Measurements from ENCODE around the gene KRTAP12-2. TPM values are rescaled to one million over a fixed set of nuclear protein-coding genes. Genes with fewer than 3 reads are reported as not detected.
A peak's percentile ranks its signal among the peaks of the same experiment; 100 is the strongest.

The KRTAP12-2 gene
- total RNA-seq, 1 experiment from 2014 or later = not detected

DNA sequence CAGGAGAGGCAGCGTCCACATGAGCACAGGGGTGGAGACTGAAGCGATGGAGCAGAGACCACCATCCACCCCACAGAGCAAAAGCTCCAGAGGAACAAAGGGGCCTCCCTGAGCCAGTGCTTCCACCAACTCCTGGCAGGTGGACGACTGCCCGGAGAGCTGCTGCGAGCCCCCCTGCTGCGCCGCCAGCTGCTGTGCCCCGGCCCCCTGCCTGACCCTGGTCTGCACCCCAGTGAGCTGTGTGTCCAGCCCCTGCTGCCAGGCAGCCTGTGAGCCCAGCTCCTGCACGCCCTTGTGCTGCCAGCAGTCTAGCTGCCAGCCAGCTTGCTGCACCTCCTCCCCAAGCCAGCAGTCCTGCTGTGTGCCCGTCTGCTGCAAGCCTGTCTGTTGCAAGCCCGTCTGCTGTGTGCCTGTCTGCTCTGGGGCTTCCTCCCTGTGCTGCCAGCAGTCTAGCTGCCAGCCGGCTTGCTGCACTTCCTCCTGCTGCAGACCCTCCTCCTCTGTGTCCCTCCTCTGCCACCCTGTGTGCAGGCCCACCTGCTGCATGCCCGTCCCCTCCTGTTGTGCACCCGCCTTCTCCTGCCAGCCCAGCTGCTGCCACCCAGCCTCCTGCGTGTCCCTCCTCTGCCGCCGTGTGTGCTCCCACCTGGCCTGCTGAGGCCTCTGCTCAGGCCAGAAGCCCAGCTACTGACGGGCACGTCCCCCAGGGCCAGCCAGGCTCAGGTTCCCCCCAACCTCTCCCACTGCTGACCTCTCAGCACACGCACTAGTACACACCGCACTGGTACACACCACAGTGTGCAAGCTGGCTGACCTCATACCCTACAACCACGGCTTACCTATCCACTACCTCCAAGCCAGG lies 35.6 kb upstream of the KRTAP12-2 start:
- Histone ChIP-seq H3K4me1 (peaks cover 9% of the 10 kb centered on the region; the same call in 1 of the 2 replicates), H3K4me3 (ENCODE audit: low read depth, low read length) (no peak overlapping the region), H3K27me3 (replicated peaks; ENCODE audit: control insufficient read depth, insufficient read depth, low read length) (no peaks in the 10 kb centered on the region), H3K9me3 (no peaks in the 10 kb centered on the region; the same call in 1 of the 2 replicates), H3K36me3 (ENCODE audit: control insufficient read depth, insufficient read depth, low read length) (no peaks in the 10 kb centered on the region)
- BruUV-seq (replicated peaks) = no TSS peak
- TF ChIP-seq, protein P1, sequence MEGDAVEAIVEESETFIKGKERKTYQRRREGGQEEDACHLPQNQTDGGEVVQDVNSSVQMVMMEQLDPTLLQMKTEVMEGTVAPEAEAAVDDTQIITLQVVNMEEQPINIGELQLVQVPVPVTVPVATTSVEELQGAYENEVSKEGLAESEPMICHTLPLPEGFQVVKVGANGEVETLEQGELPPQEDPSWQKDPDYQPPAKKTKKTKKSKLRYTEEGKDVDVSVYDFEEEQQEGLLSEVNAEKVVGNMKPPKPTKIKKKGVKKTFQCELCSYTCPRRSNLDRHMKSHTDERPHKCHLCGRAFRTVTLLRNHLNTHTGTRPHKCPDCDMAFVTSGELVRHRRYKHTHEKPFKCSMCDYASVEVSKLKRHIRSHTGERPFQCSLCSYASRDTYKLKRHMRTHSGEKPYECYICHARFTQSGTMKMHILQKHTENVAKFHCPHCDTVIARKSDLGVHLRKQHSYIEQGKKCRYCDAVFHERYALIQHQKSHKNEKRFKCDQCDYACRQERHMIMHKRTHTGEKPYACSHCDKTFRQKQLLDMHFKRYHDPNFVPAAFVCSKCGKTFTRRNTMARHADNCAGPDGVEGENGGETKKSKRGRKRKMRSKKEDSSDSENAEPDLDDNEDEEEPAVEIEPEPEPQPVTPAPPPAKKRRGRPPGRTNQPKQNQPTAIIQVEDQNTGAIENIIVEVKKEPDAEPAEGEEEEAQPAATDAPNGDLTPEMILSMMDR (IDR thresholded peaks at IDR 0.05; ENCODE audit: insufficient read depth in 1 of 2, low read depth in 1 of 2, low read length in 1 of 2, severe bottlenecking in 1 of 2, unreplicated experiment in 1 of 2) = no peak
- POLR2A ChIA-PET = interaction anchor here (0.5 kb wide), 1 partner anchor 9 kb away, joined by 3 read pairs; no protein-coding TSS in a partner anchor
- Mint-ChIP-seq H3K36me3 (ENCODE audit: insufficient read depth, unreplicated experiment) (no peaks in the 10 kb centered on the region), H3K4me1 (ENCODE audit: low read depth, unreplicated experiment) (peaks cover 10% of the 10 kb centered on the region), H3K4me3 (ENCODE audit: unreplicated experiment) (no peak overlapping the region), H3K27me3 (ENCODE audit: insufficient read depth, unreplicated experiment) (peaks cover 3% of the 10 kb centered on the region), H3K9me3 (ENCODE audit: unreplicated experiment) (no peaks in the 10 kb centered on the region), H3K27ac (ENCODE audit: unreplicated experiment) (no peak overlapping the region)
- CTCF ChIA-PET = interaction anchor here (0.6 to 1.0 kb wide), 2 partner anchors 15 to 111 kb away, joined by 3 read pairs; no protein-coding TSS in a partner anchor
- intact Hi-C loops (cut with micrococcal nuclease; ENCODE audit: unreplicated experiment) = no loop called here
- DNase-seq = peak in 1 of 2 experiments; percentile 21

DNA sequence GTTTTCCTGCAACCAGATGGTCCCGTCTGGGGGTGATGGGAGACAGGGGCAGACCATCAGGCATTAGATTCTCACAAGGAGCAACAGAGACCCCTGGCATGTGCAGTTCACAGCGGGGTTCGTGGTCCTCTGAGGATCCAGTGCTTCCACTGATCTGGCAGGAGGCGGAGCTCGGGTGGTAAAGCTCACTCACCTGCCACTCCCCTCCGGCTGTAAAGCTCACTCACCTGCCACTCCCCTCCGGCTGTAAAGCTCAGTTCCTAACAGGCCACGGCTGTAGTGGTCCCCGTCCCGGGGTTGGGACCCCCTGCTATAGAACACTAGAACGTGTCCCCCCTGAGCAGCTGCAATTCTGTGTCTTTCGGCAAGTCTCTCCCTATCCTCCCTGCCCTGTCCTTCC lies 34.8 kb upstream of the KRTAP12-2 start:
- Histone ChIP-seq H3K36me3 (ENCODE audit: control insufficient read depth, insufficient read depth, low read length) (no peaks in the 10 kb centered on the region), H3K9me3 (no peaks in the 10 kb centered on the region; the same call in 1 of the 2 replicates), H3K4me3 (ENCODE audit: low read depth, low read length) (no peak overlapping the region), H3K27me3 (replicated peaks; ENCODE audit: control insufficient read depth, insufficient read depth, low read length) (no peaks in the 10 kb centered on the region), H3K4me1 (peaks cover 9% of the 10 kb centered on the region; the same call in 1 of the 2 replicates)
- CTCF ChIA-PET = interaction anchor here (0.6 to 1.0 kb wide), 2 partner anchors 14 to 110 kb away, joined by 3 read pairs; no protein-coding TSS in a partner anchor
- Mint-ChIP-seq H3K9me3 (ENCODE audit: unreplicated experiment) (no peaks in the 10 kb centered on the region), H3K4me3 (ENCODE audit: unreplicated experiment) (no peak overlapping the region), H3K27me3 (ENCODE audit: insufficient read depth, unreplicated experiment) (peaks cover 3% of the 10 kb centered on the region), H3K27ac (ENCODE audit: unreplicated experiment) (no peak overlapping the region), H3K36me3 (ENCODE audit: insufficient read depth, unreplicated experiment) (no peaks in the 10 kb centered on the region), H3K4me1 (ENCODE audit: low read depth, unreplicated experiment) (peaks cover 12% of the 10 kb centered on the region)
- POLR2A ChIA-PET = interaction anchor here (0.5 kb wide), 1 partner anchor 9 kb away, joined by 3 read pairs; no protein-coding TSS in a partner anchor
- DNase-seq = peak in 1 of 2 experiments; percentile 33
- TF ChIP-seq, protein P1 (IDR thresholded peaks at IDR 0.05; ENCODE audit: insufficient read depth in 1 of 2, low read depth in 1 of 2, low read length in 1 of 2, severe bottlenecking in 1 of 2, unreplicated experiment in 1 of 2) = no peak
- BruUV-seq (replicated peaks) = no TSS peak
- intact Hi-C loops (cut with micrococcal nuclease; ENCODE audit: unreplicated experiment) = no loop called here

DNA sequence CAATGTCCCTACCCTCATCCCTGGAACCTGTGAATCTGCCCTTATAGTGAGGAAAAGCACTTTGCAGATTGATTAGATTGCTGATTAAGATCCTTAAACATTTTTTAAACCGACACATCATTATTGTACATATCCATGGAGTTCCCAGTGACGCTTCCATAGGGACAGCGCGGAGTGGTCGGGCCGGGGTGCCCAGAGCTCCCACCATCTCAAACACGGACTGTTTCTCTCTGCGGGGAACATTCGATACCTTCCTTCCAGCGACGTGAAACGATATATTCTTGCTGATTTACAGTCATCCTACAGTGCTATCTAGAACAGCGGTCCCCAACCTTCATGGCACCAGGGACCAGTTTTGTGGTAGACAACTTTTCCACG lies 34.3 kb upstream of the KRTAP12-2 start:
- intact Hi-C loops (cut with micrococcal nuclease; ENCODE audit: unreplicated experiment) = no loop called here
- no TSS peak for BruUV-seq (replicated peaks)
- no peak overlapping the region for H3K4me3 ChIP-seq (ENCODE audit: low read depth, low read length)
- H3K36me3 ChIP-seq (ENCODE audit: control insufficient read depth, insufficient read depth, low read length) = no peaks in the 10 kb centered on the region
- peaks cover 3% of the 10 kb centered on the region for H3K27me3 Mint-ChIP-seq (ENCODE audit: insufficient read depth, unreplicated experiment)
- TF ChIP-seq, protein P1 (IDR thresholded peaks at IDR 0.05; ENCODE audit: insufficient read depth in 1 of 2, low read depth in 1 of 2, low read length in 1 of 2, severe bottlenecking in 1 of 2, unreplicated experiment in 1 of 2) = no peak
- no peak for DNase-seq
- H3K27ac Mint-ChIP-seq (ENCODE audit: unreplicated experiment) = no peak overlapping the region
- no peaks in the 10 kb centered on the region for H3K36me3 Mint-ChIP-seq (ENCODE audit: insufficient read depth, unreplicated experiment)
- ChIA-PET POLR2A (no interaction called here), CTCF (interaction anchor here (1.0 kb wide), 1 partner anchor 14 kb away, joined by 3 read pairs; no protein-coding TSS in a partner anchor)
- H3K9me3 Mint-ChIP-seq (ENCODE audit: unreplicated experiment) = no peaks in the 10 kb centered on the region
- no peaks in the 10 kb centered on the region; the same call in 1 of the 2 replicates for H3K9me3 ChIP-seq
- H3K4me1 ChIP-seq = peaks cover 9% of the 10 kb centered on the region; the same call in 1 of the 2 replicates
- no peak overlapping the region for H3K4me3 Mint-ChIP-seq (ENCODE audit: unreplicated experiment)
- H3K27me3 ChIP-seq (replicated peaks; ENCODE audit: control insufficient read depth, insufficient read depth, low read length) = no peaks in the 10 kb centered on the region
- peaks cover 12% of the 10 kb centered on the region for H3K4me1 Mint-ChIP-seq (ENCODE audit: low read depth, unreplicated experiment)

Measured in Caco-2 (cell line).